Measurements from ENCODE around the gene DNAJB12. TPM values are rescaled to one million over a fixed set of nuclear protein-coding genes. Genes with fewer than 3 reads are reported as not detected.

The DNAJB12 gene
- total RNA-seq, 2 experiments from 2014 or later = 19.7 to 21.9 TPM

- H3K4me1 Mint-ChIP-seq = peaks cover 5% of the 10 kb centered on the region
Measured at GRCh38 chr10:72379062-72379461, 24.3 kb upstream of the DNAJB12 start.

GRCh38 chr10:72375585-72375984, 20.9 kb upstream of the DNAJB12 start:
- ChIA-PET POLR2A (no interaction called here), CTCF (no interaction called here)
- ATAC-seq (no peak), DNase-seq (no peak)
- H3K27ac Mint-ChIP-seq = no peak overlapping the region
- no peaks in the 10 kb centered on the region for H3K9me3 Mint-ChIP-seq (ENCODE audit: low read depth)
- H3K27me3 Mint-ChIP-seq = no peaks in the 10 kb centered on the region
- peaks cover 6% of the 10 kb centered on the region for H3K4me1 Mint-ChIP-seq
- intact Hi-C loops (cut with DNase I, micrococcal nuclease) = no loop called here
- no peak overlapping the region for H3K4me3 Mint-ChIP-seq
- H3K36me3 Mint-ChIP-seq (ENCODE audit: low read depth) = no peaks in the 10 kb centered on the region

More at GRCh38 chr10:72379062-72379461, 24.3 kb upstream of the DNAJB12 start:
- no peak overlapping the region for H3K27ac Mint-ChIP-seq
- ChIA-PET POLR2A (no interaction called here), CTCF (interaction anchor here (0.6 kb wide), 1 partner anchor 693 kb away, joined by 4 read pairs; no protein-coding TSS in a partner anchor)
- no peaks in the 10 kb centered on the region for H3K27me3 Mint-ChIP-seq
- intact Hi-C loops (cut with DNase I, micrococcal nuclease) = no loop called here
- H3K4me3 Mint-ChIP-seq = no peak overlapping the region
- H3K36me3 Mint-ChIP-seq (ENCODE audit: low read depth) = no peaks in the 10 kb centered on the region
- ATAC-seq (no peak), DNase-seq (no peak)
- H3K9me3 Mint-ChIP-seq (ENCODE audit: low read depth) = no peaks in the 10 kb centered on the region

DNA sequence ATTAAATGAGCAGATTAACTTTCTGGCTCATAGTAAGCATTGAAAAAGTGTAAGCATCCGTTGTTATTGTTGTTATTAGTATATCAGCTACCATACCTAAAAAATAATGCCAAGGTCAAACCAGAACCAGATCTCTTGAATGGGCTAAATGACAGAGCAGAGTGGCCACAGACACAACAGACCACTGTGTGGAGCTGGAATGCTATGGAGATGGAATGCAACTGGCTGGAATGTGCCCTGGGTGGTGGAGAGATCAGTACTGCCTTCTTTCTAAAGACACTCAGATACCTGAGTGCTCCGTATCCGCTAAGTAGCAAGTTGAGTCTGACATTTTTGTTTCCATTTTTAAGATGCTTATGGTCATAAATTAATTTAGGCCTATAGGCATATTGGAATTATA, 20.5 kb upstream of the DNAJB12 start:
- ChIA-PET POLR2A (interaction anchor here (0.5 kb wide), 1 partner anchor 158 kb away, joined by 3 read pairs; no protein-coding TSS in a partner anchor), CTCF (interaction anchor here (0.6 to 0.8 kb wide), 2 partner anchors 493 to 527 kb away, joined by 3 read pairs; no protein-coding TSS in a partner anchor)
- Mint-ChIP-seq H3K4me1 (peaks cover 10% of the 10 kb centered on the region), H3K4me3 (no peak overlapping the region), H3K27me3 (no peaks in the 10 kb centered on the region), H3K27ac (no peak overlapping the region), H3K36me3 (ENCODE audit: low read depth) (no peaks in the 10 kb centered on the region), H3K9me3 (ENCODE audit: low read depth) (no peaks in the 10 kb centered on the region)
- ATAC-seq (no peak), DNase-seq (no peak)
- intact Hi-C loops (cut with DNase I, micrococcal nuclease) = no loop called here

- ChIA-PET POLR2A (interaction anchor here (0.7 kb wide), 1 partner anchor 1497 kb away, joined by 3 read pairs; no protein-coding TSS in a partner anchor), CTCF (interaction anchor here (0.6 kb wide), 1 partner anchor 137 kb away, joined by 4 read pairs; no protein-coding TSS in a partner anchor)
- peak; percentile 84 for ATAC-seq
- Mint-ChIP-seq H3K36me3 (ENCODE audit: low read depth) (peaks cover 6% of the 10 kb centered on the region), H3K27me3 (no peaks in the 10 kb centered on the region), H3K9me3 (ENCODE audit: low read depth) (no peaks in the 10 kb centered on the region), H3K4me3 (no peak overlapping the region), H3K27ac (no peak overlapping the region), H3K4me1 (peaks cover 10% of the 10 kb centered on the region)
- no peak for DNase-seq
- intact Hi-C loops (cut with DNase I, micrococcal nuclease) = no loop called here
Measured at GRCh38 chr10:72370201-72370722, 15.5 kb upstream of the DNAJB12 start.

DNA sequence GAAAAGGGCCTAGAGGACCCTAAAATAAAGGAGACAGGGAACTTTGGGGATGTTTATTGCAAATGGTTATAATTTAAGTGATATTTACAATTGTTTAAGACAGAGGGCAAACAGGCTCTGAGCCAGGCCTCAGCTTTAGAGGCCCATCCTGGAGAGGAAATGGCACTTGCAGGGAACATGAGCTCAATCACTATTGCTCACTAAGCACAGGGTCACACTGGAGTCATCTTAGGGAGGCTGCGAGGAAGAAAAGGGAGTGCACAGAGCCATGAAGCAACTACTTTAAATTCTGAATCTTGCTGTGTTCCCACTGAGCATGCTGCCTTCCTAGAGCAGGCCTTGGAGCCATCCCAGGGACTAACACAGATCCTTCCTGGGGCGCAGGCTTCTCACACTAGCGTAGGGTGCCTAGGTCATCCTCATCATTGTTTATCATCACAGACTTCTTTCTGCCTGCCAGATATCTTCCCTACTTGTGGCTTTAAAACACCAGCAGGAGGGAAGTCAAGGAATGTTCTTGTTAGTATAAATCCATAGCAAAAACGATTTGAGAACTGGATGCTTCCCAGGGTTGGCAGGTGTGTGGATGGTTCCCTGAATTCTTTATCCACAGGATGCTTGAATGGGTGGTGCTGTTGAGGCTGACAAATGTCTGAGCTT, 12.7 kb upstream of the DNAJB12 start:
- CTCF ChIA-PET = interaction anchor here (5.6 kb wide), 1 partner anchor 466 kb away, joined by 50 read pairs; no protein-coding TSS in a partner anchor
- Mint-ChIP-seq H3K27me3 (no peaks in the 10 kb centered on the region), H3K4me3 (no peak overlapping the region), H3K9me3 (ENCODE audit: low read depth) (no peaks in the 10 kb centered on the region), H3K27ac (no peak overlapping the region), H3K4me1 (peaks cover 22% of the 10 kb centered on the region), H3K36me3 (ENCODE audit: low read depth) (peaks cover 7% of the 10 kb centered on the region)
- POLR2A ChIA-PET = no interaction called here
- DNase-seq (no peak), ATAC-seq (no peak)
- intact Hi-C loops (cut with DNase I, micrococcal nuclease) = loop anchor here (5.0 to 10.0 kb wide), 3 partner anchors 257 to 697 kb away; partner anchors contain the start of gene MICU1 (in 1 of the 2)

DNA sequence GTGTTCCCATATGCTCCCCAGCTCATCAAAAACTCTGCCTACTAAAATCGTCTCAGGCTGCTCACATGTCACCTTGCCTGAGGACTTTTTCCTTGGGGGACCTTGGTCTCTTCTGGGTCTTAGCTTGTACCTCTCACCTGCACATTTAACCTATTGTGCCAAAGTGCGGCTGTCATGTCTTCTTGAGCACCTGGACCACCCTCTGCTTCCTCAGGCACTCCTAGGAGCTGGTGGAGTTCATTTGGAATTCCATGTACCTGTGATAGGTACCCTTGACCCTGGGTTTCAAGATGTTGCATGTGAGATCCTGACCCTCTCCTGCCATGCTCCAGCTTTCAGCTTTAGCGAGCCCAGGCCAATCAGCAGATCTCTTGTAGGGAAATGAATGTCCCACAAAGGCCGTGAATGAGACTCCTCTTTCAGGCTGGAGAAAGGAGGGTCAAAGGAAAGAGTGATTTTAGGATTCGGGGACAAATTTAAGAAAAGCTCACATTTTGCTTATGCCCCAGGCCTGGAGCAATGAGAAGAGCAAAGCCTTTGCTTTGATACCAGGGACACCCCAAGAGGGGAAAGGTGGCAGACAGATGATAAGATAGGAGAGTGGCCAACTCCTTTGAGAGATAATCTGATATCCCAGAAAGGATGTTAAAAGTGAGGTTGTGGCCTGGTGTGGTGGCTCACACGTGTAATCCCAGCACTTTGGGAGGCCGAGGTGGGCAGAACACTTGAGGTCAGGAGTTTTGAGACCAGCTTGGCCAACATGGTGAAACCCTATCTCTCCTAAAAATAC, 10.6 kb upstream of the DNAJB12 start:
- DNase-seq = no peak
- ATAC-seq = no peak
- no peak overlapping the region for H3K27ac Mint-ChIP-seq
- peaks cover 7% of the 10 kb centered on the region for H3K36me3 Mint-ChIP-seq (ENCODE audit: low read depth)
- ChIA-PET CTCF (interaction anchor here (0.7 to 5.6 kb wide), 20 partner anchors 9 to 745 kb away, joined by 3 to 50 read pairs (median 4); partner anchors contain the start of genes ASCC1, DNAJB12, MICU1 and NUDT13), POLR2A (no interaction called here)
- H3K9me3 Mint-ChIP-seq (ENCODE audit: low read depth) = no peaks in the 10 kb centered on the region
- no peaks in the 10 kb centered on the region for H3K27me3 Mint-ChIP-seq
- intact Hi-C loops (cut with DNase I, micrococcal nuclease) = loop anchor here (2.0 to 10.0 kb wide), 5 partner anchors 204 to 700 kb away; partner anchors contain the start of gene MICU1 (in 2 of the 2)
- H3K4me3 Mint-ChIP-seq = no peak overlapping the region
- H3K4me1 Mint-ChIP-seq = peaks cover 18% of the 10 kb centered on the region

- peaks cover 13% of the 10 kb centered on the region for H3K4me1 Mint-ChIP-seq
- POLR2A ChIA-PET = no interaction called here
- no peaks in the 10 kb centered on the region for H3K9me3 Mint-ChIP-seq (ENCODE audit: low read depth)
- intact Hi-C loops (cut with DNase I, micrococcal nuclease) = loop anchor here (1.0 to 10.0 kb wide), 10 partner anchors 198 to 795 kb away; partner anchors contain the start of genes MCU (in 2 of the 2) and MICU1 (in 2 of the 2)
- H3K4me3 Mint-ChIP-seq = no peak overlapping the region
- H3K27me3 Mint-ChIP-seq = no peaks in the 10 kb centered on the region
- peak; percentile 92 for DNase-seq
- H3K27ac Mint-ChIP-seq = peak overlapping the region; percentile 68
- CTCF ChIA-PET = interaction anchor here (0.6 to 5.6 kb wide), 26 partner anchors 8 to 746 kb away, joined by 3 to 50 read pairs (median 3); partner anchors contain the start of genes ASCC1, DNAJB12, MICU1 and NUDT13
- H3K36me3 Mint-ChIP-seq (ENCODE audit: low read depth) = peaks cover 7% of the 10 kb centered on the region
- ATAC-seq = peak; percentile 99
Measured at GRCh38 chr10:72364239-72364777, 9.6 kb upstream of the DNAJB12 start.

DNA sequence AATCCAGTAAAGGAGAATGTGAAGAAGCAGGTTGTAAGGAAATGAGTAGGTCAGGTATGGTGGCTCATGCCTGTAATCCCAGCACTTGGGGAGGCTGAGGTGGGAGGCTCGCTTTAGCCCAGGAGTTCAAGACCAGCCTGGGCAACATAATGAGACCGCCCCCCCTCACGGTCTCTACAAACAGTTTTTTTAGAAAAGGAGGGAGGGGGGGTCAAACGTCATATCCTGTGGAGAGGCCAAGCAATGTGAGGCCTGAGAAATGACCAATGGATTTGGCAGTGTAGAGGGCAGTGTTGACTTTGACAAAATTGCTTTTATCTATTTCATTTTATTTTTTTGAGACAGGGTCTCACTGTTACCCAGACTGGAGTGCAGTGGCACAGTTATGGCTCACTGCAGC, 2.3 kb upstream of the DNAJB12 start:
- Mint-ChIP-seq H3K9me3 (ENCODE audit: low read depth) (no peaks in the 10 kb centered on the region), H3K27ac (no peak overlapping the region), H3K27me3 (no peaks in the 10 kb centered on the region), H3K36me3 (ENCODE audit: low read depth) (peaks cover 2% of the 10 kb centered on the region), H3K4me3 (no peak overlapping the region), H3K4me1 (peaks cover 26% of the 10 kb centered on the region)
- POLR2A ChIA-PET = interaction anchor here (0.5 kb wide), 2 partner anchors 78 to 137 kb away, joined by 3 read pairs; no protein-coding TSS in a partner anchor
- no peak for DNase-seq
- CTCF ChIA-PET = interaction anchor here (2.6 kb wide), 1 partner anchor 8 kb away, joined by 11 read pairs; no protein-coding TSS in a partner anchor
- intact Hi-C loops (cut with DNase I, micrococcal nuclease) = loop anchor here in 1 of 2 experiments (10.0 kb wide), 1 partner anchor 1388 kb away; the partner anchor contains the start of gene SEC24C
- no peak for ATAC-seq

- POLR2A ChIA-PET = no interaction called here
- Mint-ChIP-seq H3K36me3 (ENCODE audit: low read depth) (peaks cover 8% of the 10 kb centered on the region), H3K9me3 (ENCODE audit: low read depth) (no peaks in the 10 kb centered on the region), H3K4me3 (no peak overlapping the region), H3K27me3 (no peaks in the 10 kb centered on the region), H3K27ac (no peak overlapping the region), H3K4me1 (peaks cover 35% of the 10 kb centered on the region)
- CTCF ChIA-PET = interaction anchor here (2.6 kb wide), 1 partner anchor 8 kb away, joined by 11 read pairs; no protein-coding TSS in a partner anchor
- ATAC-seq (no peak), DNase-seq (no peak)
- intact Hi-C loops (cut with DNase I, micrococcal nuclease) = loop anchor here in 1 of 2 experiments (10.0 kb wide), 1 partner anchor 1389 kb away; the partner anchor contains the start of gene SEC24C
Measured at GRCh38 chr10:72356115-72356514, 1.4 kb upstream of the DNAJB12 start.

- Mint-ChIP-seq H3K36me3 (ENCODE audit: low read depth) (peaks cover 13% of the 10 kb centered on the region), H3K27ac (peak overlapping the region; percentile 98)
Measured at GRCh38 chr10:72355214-72355555, 466 bp upstream of the DNAJB12 start.

More at GRCh38 chr10:72355214-72355555, 466 bp upstream of the DNAJB12 start:
- POLR2A ChIA-PET = interaction anchor here (1.0 kb wide), 1 partner anchor 337 kb away, joined by 5 read pairs; the partner anchor contains the start of gene MCU
- Mint-ChIP-seq H3K4me3 (peak overlapping the region; percentile 82), H3K9me3 (ENCODE audit: low read depth) (no peaks in the 10 kb centered on the region), H3K27me3 (no peaks in the 10 kb centered on the region), H3K4me1 (peaks cover 35% of the 10 kb centered on the region)
- CTCF ChIA-PET = interaction anchor here (0.7 to 2.6 kb wide), 4 partner anchors 9 to 306 kb away, joined by 3 to 11 read pairs (median 3); no protein-coding TSS in a partner anchor
- intact Hi-C loops (cut with DNase I, micrococcal nuclease) = loop anchor here in 1 of 2 experiments (2.0 to 10.0 kb wide), 4 partner anchors 338 to 1390 kb away; partner anchors contain the start of genes ECD, FAM149B1, MCU and P4HA1
- DNase-seq (no peak), ATAC-seq (no peak)
